Activated T-cell treated with anti-CD3 and anti-CD28 coated beads, Interleukin-2, amount 50 U/mL, for 48 hours (primary cell): ENCODE results near the gene RPS6KC1.
"Not testable (repeated sequence)": the region's sequence is repeated elsewhere in the genome, so short reads cannot be mapped to it uniquely, and the experiment has no call there.

Experiments used
- DNase-seq, 2 experiments: peaks; one replicate each; pipeline ENCODE4 v3.0.0-alpha.2; 2020

The RPS6KC1 gene

GRCh38 chr1:213160442-213160841 lies 109.4 kb downstream of the RPS6KC1 start:
- not testable (repeated sequence) for DNase-seq

DNA sequence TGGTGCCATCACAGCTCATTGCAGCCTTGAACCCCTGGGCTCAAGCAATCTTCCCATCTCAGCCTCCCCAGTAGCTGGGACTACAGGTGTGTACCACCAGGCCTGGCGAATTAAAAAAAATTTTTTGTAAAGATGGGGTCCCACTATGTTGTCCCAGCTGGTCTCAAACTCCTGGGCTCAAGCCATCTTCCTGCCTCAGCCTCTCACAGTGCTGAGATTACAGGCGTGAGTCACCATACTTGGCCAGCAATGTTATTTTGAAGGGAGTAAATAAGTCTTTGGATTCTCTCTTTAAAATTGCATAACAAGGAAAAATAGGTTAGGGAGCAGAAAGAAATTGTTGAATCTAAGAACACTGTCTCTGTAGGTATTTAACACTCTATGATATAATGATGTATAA lies 111.3 kb downstream of the RPS6KC1 start:
- DNase-seq: no peak

GRCh38 chr1:213162862-213163261 lies 111.8 kb downstream of the RPS6KC1 start:
- DNase-seq: no peak

DNA sequence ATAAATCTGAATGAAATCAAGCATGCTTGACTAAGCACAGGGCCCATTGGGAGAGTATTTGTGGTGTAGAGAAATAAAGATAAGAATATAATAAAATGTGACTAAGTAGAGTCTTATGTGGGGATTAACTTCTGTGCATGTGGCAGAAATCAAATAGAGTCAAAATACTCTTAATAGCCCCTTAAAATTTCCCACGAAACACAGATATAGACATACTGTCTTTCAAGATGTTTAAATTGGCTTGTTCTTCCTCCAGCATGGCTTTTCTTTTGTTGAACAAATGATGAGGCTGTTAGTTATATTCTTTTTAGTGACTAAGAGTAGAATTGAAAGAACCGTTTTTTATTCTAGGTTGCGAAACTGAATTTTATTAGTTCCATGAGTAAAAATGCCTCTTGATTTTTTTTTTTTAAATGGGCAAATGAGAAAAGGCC lies 112.3 kb downstream of the RPS6KC1 start:
- DNase-seq: no peak

GRCh38 chr1:213164561-213164960 lies 113.5 kb downstream of the RPS6KC1 start:
- no peak for DNase-seq

DNA sequence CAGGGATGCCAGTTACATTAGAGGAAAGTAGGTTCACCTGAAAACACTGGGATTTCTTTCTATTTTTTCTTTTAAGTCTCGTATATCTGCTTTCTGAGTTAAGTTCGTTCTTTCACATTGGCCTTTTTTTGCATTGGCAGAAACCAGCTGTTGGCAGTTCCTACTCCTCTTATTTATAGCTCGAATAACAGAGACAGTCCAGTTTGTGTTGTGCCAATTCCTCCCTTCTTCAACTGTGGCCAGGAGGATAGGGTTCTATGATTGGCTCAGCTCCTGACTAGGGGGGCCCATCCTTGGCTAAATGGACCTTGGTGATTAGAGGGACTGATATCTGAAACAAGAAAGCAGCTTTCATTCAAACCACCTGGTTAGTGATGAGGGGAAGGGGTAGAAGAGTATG lies 115.8 kb downstream of the RPS6KC1 start:
- DNase-seq: no peak

DNA sequence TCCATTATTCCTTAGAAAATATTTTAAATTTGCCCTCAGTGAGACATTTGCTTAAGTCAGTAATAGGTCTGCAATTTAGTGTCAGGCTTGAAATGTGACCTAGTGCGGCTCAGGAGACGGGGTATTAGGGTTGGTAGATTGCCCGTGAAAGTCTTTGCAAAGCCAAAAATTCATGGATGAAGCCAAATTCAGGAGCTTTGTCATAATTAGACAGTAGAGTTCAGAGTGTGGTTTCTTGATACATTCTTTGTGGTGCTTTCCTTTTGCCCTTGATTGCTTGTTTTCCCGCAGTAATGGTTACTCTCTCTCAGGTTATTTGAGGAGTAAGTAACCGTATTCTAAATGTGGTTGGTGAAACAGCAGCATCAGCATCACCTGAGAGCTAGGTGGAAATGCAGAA lies 120.7 kb downstream of the RPS6KC1 start:
- no peak for DNase-seq

DNA sequence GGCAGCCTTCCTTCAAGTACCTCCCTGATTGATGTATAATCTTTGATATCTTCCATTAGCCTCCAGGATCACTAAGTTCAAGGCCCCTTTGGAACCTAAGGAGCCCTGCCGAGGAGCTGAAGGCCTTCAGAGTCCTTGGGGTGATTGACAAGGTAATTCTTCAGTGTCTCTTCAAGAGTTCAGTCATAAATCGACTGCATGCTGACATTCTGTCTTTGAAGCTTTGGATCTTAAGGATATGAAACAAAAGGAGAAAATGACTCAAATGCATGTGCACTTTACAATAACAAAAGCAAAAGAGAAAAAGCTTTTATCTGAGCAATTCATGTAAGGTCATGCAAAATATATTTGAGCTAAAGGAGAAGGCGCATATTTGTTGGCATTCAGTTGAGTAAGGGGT lies 125.3 kb downstream of the RPS6KC1 start:
- DNase-seq: no peak

DNA sequence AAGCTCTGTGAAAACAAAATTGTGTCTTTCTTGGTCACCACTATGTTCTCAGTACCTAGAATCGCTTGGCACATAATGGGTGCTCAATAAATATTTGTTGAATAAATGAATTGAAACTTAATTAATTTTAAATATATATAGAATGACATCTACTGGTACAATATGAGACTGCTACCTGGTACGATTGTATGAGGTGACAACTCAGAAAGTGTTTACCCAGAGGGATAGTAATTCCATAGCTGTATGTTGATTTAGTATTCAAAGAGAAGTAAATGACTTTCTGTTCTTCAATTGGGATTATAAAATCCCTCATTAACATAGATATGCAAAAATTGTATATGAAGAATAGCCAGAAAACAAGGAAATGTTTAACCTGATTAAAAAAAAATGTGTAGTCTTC lies 128.7 kb downstream of the RPS6KC1 start:
- no peak for DNase-seq

DNA sequence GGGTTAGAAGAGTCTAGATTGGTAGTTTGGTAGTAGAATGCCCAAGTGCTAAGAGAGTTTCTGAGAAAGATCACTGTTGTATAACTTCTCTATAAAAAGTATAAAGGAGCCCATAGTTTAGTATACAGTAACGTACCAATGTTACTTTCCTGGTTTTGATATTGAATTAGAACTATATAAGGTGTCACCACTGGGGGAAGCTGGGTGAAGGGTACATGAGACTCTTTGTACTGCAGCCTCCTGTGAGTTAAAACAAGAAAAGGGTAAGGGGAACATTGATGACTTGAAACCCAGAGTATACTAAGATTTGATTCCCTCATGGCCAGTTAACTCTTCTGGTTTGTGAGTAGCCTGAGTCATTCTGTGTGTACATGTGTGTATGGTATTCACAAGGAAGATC lies 129.8 kb downstream of the RPS6KC1 start:
- DNase-seq: no peak

- no peak for DNase-seq
These were observed 132.1 kb downstream of the RPS6KC1 start for GRCh38 chr1:213183036-213183672.

DNA sequence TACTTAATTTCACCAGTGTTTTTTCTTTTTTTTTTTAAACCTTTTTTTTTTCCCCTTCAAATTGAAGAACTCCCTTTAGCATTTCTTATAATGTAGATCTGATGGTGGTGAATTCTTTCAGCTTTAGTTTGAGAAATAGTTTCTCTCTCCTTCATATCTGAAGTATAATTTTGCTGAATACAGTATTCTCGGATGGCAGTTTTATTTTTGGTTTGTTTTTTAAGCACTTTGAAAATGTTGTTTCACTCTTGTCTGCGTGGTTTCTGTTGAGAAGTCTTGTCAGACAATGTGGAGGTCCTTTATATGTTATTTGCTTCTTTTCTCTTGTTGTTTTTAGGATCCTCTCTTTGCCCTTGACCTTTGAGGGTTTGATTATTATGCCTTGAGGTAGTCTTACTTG lies 135.1 kb downstream of the RPS6KC1 start:
- DNase-seq: no peak

GRCh38 chr1:213192026-213192425 lies 141.0 kb downstream of the RPS6KC1 start:
- no peak for DNase-seq

DNA sequence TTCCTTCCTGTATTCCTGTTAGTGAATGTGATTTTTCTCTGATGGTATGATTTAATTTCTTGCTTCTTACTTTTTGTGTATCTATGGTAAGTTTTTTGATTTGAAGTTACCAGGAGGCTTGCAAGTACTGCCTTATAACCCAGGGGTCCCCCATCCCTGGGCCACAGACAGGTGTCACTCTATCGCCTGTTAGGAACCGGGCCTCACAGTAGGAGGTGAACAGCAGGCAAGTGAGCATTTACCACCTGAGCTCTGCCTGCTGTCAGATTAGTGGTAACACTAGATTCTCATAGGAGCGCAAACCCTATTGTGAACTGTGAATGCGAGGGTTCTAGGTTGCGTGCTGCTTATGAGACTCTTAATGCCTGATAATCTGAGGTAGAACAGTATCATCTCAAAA lies 143.3 kb downstream of the RPS6KC1 start:
- DNase-seq: no peak

- DNase-seq: no peak
These were observed 143.8 kb downstream of the RPS6KC1 start for GRCh38 chr1:213194855-213195254.

DNA sequence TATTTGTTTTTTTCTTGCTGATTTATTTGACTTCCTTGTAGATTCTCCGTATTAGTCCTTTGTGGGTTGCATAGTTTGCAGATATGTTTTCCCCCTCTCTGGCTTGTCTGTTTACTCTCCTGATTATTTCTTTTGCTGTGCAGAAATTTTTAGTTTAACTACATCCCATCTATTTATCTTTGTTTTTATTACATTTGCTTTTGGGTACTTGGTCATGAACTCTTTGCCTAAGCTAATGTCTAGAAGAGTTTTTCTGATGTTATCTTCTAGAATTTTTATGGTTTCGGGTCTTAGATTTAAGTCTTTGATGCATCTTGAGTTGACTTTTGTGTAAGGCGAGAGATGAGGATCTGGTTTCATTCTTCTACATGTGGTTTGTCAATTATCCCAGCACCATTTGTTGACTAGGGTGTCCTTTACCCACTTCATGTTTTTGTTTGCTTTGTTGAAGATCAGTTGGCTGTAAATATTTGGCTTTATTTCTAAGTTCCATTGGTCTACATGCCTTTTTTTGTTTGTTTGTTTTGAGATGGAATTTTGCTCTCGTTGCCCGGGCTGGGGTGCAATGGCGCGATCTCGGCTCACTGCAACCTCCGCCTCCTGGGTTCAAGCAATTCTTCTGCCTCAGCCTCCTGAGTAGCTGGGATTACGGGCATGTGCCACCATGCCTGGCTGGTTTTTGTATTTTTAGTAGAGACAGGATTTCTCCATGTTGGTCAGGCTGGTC lies 145.4 kb downstream of the RPS6KC1 start:
- DNase-seq: not testable (repeated sequence)

DNA sequence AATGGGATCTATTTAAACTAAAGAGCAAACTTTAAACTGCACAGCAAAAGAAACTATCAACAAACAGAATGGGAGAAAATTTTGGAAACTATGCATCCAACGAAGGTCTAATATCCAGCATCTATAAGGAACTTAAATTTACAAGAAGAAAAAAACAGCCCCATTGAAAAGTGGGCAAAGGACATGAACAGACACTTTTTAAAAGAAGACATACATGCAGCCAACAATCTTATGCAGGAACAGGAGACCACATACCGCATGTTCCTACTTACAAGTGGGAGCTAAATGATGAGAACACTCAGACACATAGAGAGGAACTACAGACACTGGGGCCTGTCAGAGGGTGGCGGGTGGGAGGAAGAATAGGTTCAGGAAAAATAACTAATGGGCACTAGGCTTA lies 149.6 kb downstream of the RPS6KC1 start:
- no peak for DNase-seq

DNA sequence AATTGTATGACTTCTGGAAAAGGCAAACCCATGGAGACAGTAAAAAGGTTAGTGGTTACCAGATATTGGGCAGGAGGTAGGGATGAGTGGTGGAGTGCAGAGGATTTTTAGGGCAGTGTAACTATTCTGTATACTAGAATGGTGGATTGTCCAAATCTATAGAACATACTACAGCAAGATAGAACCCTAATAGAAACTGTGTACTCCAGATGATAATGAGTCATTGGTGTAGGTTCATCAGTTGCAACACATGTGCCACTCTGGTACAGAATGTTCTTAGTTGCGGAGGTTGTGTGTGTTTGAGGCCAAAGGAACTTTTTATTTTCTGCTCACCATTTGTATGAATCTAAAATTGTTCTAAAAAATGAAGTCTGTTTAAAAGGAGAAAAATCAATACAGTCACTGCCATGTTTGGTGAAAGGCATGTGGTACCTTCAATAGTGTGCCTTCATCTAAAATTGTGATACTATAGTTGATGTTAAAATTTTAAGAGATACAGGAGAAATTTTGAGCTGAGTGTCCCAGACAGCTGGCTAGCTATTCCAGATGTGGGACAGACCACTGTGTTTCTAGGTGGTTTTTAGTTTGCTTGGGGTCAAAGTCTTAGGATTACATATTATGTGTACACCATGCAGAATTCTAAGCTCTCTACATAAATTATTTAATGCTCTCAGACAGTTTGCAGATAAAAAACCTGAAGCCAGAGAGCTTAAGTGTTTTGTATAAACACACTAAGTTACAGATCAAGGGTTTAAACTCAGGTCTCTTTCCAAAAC lies 150.5 kb downstream of the RPS6KC1 start:
- no peak for DNase-seq

- DNase-seq: no peak
These were observed 160.2 kb downstream of the RPS6KC1 start for GRCh38 chr1:213211201-213211600.

- not testable (repeated sequence) for DNase-seq
These were observed 168.0 kb downstream of the RPS6KC1 start for GRCh38 chr1:213219076-213219475.

DNA sequence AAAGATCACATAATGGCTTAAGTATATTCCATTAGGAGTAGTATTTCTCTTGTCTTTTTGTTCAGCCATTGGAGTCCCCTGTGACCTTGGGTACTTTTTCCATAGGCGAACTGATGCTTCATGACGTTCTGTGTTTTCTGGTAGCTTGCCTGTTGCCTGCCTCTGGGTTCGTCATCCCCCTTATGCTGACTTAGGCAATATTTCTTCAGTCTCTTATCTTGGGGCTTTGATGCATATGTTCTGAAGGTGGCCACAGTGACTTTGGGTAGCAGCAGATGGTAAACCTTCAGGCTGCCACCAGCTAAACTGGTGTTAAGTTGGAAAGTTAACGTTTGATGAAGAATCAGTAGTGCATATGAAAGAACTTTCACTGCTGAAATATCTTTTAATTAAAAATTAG lies 170.2 kb downstream of the RPS6KC1 start:
- DNase-seq: no peak

DNA sequence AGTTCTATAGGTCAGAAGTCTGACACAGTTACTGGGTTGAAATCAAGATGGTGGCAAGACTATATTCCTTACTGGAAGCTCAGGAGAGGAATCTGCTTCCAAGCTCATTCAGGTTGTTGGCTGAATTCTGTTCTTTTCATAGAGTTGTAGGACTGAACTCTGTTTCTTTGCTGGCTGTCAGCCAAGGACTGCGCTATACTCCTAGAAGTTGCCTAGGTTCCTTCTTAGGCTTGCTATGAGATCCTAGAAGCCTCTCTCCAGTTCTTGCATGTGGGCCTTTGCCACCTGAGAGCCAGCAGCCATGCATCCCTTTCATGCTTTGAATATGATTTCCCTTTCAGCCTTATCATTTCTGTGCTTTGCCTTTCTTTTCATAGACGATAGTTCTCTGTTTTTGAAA lies 176.4 kb downstream of the RPS6KC1 start:
- no peak for DNase-seq

- DNase-seq: no peak
These were observed 180.8 kb downstream of the RPS6KC1 start for GRCh38 chr1:213231795-213232231.

DNA sequence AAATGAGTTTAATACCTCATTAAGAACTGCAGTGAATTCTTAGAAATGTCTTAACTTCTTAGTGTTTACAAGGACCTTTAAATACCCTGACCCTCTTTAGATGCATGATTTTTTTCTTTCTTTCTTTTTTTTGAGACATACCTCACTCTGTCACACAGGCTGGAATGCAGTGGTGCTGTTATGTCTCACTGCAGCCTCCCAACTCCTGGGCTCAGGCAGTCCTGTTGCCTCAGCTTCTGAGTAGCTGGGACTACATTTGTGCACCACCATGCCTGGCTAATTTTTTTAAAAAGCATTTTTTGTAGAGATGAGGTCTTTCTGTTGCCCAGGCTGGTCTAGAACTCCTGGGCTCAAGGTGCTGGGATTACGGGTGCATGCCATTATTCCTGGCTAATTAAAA lies 191.8 kb downstream of the RPS6KC1 start:
- no peak for DNase-seq
